ENCODE results near the gene POLR2L. TPM values are rescaled to one million over a fixed set of nuclear protein-coding genes. Genes with fewer than 3 reads are reported as not detected.

Gene POLR2L
- total RNA-seq, 1 experiment from 2014 or later, result 673 TPM

DNA sequence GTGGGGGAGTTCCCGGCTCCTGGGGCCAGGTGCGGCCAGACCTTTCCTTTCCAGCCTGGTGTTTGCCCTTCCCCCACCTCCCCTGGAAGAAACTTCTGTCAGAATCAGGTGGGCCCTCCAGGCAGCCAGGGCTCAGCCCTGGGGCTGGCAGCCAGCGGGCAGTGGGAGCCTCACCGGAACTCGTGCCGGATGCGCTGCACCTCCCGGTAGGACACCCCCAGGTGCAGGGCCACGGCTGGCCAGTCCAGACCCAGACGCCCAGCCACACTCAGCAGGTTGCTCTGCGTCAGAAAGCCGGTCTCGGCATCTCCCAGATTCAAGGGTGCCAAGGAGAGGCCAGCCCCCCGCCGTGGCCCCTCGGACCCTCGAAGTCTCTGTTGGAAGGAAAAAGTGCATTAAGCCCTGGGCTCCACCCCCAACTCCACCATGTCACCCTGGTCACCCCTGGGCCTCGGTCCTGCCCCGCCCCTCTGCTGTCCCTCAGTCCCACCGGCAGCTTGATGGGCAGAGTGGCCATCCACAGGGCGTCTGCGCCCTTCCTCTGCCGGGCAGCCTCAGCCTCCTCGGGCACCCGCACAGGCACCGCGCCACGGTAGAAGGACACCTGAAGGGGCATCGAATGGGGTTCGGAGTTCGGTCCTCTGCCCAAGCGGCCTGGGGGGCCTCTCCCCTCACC lies 42.5 kb downstream of the POLR2L start:
- ChIA-PET CTCF (no interaction called here), POLR2A (no interaction called here)

DNA sequence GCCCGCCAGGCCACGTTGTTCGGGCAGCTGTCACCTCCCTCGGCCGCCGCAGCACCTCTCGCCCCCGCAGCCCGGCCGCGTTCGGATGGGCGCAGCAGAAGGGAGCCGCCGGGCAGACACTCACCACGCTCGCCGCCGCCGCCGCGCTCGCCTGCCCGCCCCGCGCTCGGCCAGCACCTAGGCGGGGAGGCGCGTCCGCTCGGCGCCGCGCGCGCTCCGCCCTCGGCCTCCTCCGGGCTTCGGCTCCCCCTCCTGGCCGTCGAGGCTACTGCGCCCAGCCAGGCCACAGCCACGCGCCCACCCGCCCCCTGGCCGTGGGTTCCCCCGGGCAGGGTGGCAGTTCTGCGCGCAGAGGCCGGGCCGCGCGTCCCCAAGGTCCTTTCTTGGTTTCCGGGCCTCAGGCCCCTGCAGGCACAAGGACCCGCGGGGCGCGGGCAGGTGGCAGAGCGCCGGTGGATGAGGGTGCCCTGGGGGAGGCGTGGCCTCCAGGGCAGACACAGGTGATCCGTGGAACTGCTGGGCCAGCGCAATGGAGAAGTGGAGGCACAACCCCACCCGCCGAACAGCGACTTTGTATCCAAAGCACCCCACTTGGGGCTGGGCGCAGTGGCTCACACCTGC lies 44.1 kb downstream of the POLR2L start, which contains the start of gene SLC25A22:
TSS of gene SLC25A22 (minus strand) at position 189 of the 621 bp plus-strand sequence. CDS start 3,275 bp downstream, outside the sequence.
- ChIA-PET POLR2A (interaction anchor here (0.7 kb wide), 1 partner anchor 8 kb away, joined by 7 read pairs; no protein-coding TSS in a partner anchor), CTCF (no interaction called here)
- no TSS peak for BruUV-seq (replicated peaks)
- no peak for DNase-seq (ENCODE audit: low read depth, low spot score)
- Histone ChIP-seq H3K4me3 (ENCODE audit: low read depth in 2 of 2, low read length in 2 of 2) (peak within 1 kb of the TSS; percentile 71 to 86), H3K9me3 (ENCODE audit: control insufficient read depth, insufficient read depth, low read depth, low read length) (no peaks in the 10 kb centered on the region), H3K27me3 (ENCODE audit: control insufficient read depth, insufficient read depth, low read length) (no peaks in the 10 kb centered on the region), H3K4me1 (ENCODE audit: control insufficient read depth, insufficient read depth, low read length) (peaks cover 42% of the 10 kb centered on the region), H3K36me3 (ENCODE audit: control insufficient read depth, insufficient read depth, low read length) (no peaks in the 10 kb centered on the region; the same call in none of the 2 replicates), H3K27ac (ENCODE audit: low read length) (peak within 1 kb of the TSS; percentile 93)
- in situ Hi-C loops (cut with HindIII; ENCODE audit: low pct_unique_long_range_greater_than_20kb, low sequenced_read_pairs) (no loop called here), intact Hi-C loops (cut with micrococcal nuclease; ENCODE audit: unreplicated experiment) (no loop called here)
- peak; percentile 71 for ATAC-seq
- TF ChIP-seq, protein P1, sequence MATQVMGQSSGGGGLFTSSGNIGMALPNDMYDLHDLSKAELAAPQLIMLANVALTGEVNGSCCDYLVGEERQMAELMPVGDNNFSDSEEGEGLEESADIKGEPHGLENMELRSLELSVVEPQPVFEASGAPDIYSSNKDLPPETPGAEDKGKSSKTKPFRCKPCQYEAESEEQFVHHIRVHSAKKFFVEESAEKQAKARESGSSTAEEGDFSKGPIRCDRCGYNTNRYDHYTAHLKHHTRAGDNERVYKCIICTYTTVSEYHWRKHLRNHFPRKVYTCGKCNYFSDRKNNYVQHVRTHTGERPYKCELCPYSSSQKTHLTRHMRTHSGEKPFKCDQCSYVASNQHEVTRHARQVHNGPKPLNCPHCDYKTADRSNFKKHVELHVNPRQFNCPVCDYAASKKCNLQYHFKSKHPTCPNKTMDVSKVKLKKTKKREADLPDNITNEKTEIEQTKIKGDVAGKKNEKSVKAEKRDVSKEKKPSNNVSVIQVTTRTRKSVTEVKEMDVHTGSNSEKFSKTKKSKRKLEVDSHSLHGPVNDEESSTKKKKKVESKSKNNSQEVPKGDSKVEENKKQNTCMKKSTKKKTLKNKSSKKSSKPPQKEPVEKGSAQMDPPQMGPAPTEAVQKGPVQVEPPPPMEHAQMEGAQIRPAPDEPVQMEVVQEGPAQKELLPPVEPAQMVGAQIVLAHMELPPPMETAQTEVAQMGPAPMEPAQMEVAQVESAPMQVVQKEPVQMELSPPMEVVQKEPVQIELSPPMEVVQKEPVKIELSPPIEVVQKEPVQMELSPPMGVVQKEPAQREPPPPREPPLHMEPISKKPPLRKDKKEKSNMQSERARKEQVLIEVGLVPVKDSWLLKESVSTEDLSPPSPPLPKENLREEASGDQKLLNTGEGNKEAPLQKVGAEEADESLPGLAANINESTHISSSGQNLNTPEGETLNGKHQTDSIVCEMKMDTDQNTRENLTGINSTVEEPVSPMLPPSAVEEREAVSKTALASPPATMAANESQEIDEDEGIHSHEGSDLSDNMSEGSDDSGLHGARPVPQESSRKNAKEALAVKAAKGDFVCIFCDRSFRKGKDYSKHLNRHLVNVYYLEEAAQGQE (IDR thresholded peaks at IDR 0.05; ENCODE audit: insufficient read depth in 1 of 2, low read depth in 2 of 2, low read length in 1 of 2), result no peak
- TF ChIP-seq TCF7L2 (IDR thresholded peaks at IDR 0.05; ENCODE audit: low read depth, low read length) (no peak), SIN3A (IDR thresholded peaks at IDR 0.05; ENCODE audit: borderline replicate concordance, insufficient read depth, low read depth, low read length) (no peak), POLR2AphosphoS5 (IDR thresholded peaks at IDR 0.05; ENCODE audit: low read depth, low read length) (peak; percentile 68)
- TF ChIP-seq, protein P2, sequence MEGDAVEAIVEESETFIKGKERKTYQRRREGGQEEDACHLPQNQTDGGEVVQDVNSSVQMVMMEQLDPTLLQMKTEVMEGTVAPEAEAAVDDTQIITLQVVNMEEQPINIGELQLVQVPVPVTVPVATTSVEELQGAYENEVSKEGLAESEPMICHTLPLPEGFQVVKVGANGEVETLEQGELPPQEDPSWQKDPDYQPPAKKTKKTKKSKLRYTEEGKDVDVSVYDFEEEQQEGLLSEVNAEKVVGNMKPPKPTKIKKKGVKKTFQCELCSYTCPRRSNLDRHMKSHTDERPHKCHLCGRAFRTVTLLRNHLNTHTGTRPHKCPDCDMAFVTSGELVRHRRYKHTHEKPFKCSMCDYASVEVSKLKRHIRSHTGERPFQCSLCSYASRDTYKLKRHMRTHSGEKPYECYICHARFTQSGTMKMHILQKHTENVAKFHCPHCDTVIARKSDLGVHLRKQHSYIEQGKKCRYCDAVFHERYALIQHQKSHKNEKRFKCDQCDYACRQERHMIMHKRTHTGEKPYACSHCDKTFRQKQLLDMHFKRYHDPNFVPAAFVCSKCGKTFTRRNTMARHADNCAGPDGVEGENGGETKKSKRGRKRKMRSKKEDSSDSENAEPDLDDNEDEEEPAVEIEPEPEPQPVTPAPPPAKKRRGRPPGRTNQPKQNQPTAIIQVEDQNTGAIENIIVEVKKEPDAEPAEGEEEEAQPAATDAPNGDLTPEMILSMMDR (IDR thresholded peaks at IDR 0.05), result peak; percentile 100

More for the DNA sequence above, 42.5 kb downstream of the POLR2L start:
- no peak overlapping the region for H3K4me3 ChIP-seq (ENCODE audit: low read depth in 2 of 2, low read length in 2 of 2)
- no peaks in the 10 kb centered on the region for H3K27me3 ChIP-seq (ENCODE audit: control insufficient read depth, insufficient read depth, low read length)
- in situ Hi-C loops (cut with HindIII; ENCODE audit: low pct_unique_long_range_greater_than_20kb, low sequenced_read_pairs), result no loop called here
- H3K36me3 ChIP-seq (ENCODE audit: control insufficient read depth, insufficient read depth, low read length), result no peaks in the 10 kb centered on the region
- no peak for ATAC-seq
- H3K27ac ChIP-seq (ENCODE audit: low read length), result no peak overlapping the region
- TF ChIP-seq, protein P1 (IDR thresholded peaks at IDR 0.05; ENCODE audit: insufficient read depth in 1 of 2, low read depth in 2 of 2, low read length in 1 of 2), result no peak
- TF ChIP-seq TCF7L2 (IDR thresholded peaks at IDR 0.05; ENCODE audit: low read depth, low read length) (no peak), POLR2AphosphoS5 (IDR thresholded peaks at IDR 0.05; ENCODE audit: low read depth, low read length) (no peak), SIN3A (IDR thresholded peaks at IDR 0.05; ENCODE audit: borderline replicate concordance, insufficient read depth, low read depth, low read length) (no peak)
- TF ChIP-seq, protein P2 (IDR thresholded peaks at IDR 0.05), result no peak
- H3K4me1 ChIP-seq (ENCODE audit: control insufficient read depth, insufficient read depth, low read length), result peaks cover 42% of the 10 kb centered on the region
- DNase-seq (ENCODE audit: low read depth, low spot score), result no peak
- TSS peak; percentile 54 for BruUV-seq (replicated peaks)
- intact Hi-C loops (cut with micrococcal nuclease; ENCODE audit: unreplicated experiment), result no loop called here
- H3K9me3 ChIP-seq (ENCODE audit: control insufficient read depth, insufficient read depth, low read depth, low read length), result no peaks in the 10 kb centered on the region
